NCI-H345 (cell line): ENCODE data around the gene CRIP2.

Experiments
- DNase-seq: peaks from one replicate; lab custom pipeline; 2025; lab: John Stamatoyannopoulos, UW

Gene CRIP2

DNA sequence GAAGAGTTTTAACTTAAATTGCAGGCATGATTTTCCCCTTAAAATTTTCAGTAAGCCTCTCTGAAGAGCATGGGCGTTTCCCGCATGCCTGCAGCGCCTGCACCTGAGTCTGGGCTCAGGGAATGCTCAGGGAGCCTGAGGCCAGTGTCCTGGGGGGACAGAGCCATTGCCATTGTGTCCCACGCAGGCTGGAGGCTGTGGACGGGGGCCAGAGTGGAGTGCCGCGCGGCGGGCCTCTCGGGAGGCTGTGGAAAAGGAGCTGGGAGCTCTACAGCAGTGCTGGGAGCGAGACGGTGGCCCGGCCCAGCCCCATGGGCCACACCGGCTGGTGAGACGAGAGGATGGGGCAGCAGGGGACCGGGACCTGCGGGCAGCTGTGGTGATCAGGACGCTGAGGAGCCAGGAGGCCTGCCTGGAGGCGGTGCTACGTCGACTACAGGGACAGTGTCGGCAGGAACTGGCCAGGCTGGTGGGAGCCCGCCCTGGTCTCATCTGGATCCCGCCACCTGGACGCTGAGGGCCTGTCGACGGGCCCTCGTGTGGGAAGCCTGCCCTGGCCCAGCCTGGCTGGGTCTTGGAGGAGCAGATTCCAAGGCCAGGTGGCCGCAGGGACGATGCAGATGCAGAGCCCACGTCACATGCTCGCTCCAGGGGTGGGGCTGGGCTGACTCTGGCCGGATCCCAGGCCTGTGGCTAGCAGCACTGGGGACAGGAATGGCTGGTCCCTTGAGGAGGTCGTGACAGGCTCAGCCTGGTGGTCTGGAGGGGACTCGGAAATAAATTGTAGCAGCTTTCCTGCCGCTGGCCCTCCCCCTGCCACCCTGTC, 24.0 kb downstream of the CRIP2 start:
- DNase-seq: no peak

DNA sequence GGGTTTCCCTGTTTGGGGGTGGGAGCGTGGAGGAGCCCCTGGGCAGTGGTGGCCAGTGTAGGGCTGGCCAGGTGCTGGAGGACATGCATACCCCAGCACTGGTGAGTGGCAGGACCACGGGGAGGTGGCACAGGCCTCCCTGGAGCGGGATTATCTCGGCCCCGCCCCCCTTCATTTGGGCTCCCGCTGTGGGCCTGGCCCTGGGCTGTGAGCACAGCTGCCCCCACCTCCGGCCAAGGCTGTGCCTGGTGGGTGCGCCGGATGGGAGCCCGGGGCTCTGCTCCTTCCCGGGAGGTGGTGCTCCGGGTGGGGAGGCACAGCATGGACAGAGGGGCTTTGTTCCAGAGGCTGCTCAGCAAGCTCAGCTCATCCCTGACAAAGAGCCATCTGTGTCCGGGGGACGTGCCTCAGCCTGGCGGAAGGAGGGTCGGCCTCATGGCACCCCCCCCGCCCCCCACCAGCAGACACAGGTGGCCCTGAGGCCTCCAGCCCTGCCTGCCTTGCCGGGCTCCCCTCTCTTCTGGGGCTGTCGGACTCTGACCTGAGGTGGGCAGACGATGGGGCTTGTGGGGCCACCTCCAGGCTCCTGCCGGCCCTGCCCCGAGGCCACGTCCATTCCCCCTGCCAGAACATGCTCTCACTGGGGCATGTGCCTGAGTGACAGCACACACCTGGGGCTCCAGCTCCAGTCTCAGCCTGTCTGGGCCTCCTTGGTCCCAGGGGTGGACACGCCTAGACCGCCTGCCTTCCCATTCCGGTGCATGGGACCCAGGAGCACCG, 24.8 kb downstream of the CRIP2 start:
- DNase-seq: no peak

DNA sequence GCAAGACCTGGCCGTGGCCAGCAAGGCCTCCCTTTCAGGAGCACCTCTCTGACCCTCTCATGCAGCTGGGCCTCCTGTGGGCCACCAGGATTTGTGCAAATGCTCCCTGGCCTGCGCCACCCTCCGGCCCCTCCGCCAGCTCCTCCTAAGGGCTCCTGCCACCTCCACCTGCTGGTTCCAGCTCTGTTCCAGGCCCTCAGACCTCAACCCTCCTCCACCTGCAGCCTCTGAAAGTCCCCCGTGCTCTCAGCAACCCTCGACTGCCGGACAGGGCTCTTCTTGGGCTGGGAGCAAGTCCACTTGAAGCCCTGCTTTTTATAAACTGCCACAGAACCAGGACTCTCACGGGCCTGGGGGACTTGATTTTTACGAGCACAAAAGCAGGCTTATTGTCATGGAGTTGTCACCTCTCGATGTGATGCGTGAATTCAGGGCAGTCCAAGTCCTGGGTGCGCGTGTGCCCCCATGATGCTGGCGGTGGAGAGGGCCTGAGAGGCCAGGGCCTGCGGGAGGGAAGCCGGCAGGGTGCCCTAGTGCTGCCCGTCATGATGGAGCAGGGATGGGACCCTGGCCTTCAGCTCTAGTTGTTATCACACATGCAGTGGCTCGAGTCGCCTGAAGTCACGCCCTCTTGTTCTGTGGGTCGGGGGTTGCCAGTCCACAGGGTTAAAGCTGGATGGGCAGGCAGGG, 25.6 kb downstream of the CRIP2 start:
- no peak for DNase-seq

DNA sequence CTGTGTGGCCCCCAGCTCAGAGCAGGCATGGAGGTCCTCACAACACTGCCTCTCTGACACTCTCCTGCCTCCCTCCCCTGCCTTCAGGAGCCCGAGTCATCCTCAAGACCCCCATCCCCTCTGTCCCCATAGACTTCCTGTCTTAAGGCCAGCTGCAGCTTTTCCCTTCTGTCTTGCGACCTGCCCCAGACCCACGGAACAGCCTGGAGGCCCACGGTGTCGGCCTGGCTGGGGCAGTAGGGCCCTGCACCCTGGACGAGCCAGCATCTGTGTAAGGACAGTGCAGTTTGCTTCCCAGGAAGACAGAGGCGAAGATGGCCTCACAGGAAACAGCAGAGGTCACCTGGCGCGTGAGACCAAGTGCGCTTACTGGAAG, 26.1 kb downstream of the CRIP2 start:
- DNase-seq: no peak

DNA sequence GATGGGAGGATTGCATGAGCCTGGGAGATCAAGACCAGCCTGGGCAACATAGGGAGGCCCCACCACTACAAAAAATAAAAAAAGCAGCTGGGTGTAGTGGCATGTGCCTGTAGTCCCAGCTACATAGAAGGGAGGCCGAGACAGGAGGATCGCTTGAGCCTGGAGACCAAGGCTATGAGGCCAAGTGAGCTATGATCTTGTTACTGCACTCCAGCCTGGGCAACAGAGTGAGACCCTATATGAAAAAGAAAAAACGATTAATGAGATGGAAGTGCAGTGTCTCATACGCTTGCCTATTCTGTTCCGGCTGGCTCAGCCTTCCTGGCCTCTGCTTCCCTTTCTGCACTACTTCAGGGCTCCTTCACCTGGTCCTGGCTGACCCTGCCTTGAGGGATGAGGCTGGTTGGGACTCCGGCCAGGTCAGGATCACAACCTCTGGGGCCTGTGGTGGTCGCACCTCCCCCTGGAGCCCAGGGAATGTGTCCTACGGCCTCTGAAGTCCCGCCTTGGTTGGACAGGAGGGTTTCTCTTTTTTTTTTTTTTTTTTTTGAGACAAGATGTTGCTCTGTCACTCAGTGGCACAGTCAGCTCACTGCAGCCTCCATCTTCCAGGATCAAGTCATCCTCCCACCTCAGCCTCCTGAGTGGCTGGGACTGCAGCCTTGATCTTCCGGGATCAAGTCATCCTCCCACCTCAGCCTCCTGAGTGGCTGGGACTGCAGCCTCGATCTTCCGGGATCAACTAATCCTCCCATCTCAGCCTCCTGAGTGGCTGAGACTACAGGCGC, 27.1 kb downstream of the CRIP2 start:
- DNase-seq: no peak

DNA sequence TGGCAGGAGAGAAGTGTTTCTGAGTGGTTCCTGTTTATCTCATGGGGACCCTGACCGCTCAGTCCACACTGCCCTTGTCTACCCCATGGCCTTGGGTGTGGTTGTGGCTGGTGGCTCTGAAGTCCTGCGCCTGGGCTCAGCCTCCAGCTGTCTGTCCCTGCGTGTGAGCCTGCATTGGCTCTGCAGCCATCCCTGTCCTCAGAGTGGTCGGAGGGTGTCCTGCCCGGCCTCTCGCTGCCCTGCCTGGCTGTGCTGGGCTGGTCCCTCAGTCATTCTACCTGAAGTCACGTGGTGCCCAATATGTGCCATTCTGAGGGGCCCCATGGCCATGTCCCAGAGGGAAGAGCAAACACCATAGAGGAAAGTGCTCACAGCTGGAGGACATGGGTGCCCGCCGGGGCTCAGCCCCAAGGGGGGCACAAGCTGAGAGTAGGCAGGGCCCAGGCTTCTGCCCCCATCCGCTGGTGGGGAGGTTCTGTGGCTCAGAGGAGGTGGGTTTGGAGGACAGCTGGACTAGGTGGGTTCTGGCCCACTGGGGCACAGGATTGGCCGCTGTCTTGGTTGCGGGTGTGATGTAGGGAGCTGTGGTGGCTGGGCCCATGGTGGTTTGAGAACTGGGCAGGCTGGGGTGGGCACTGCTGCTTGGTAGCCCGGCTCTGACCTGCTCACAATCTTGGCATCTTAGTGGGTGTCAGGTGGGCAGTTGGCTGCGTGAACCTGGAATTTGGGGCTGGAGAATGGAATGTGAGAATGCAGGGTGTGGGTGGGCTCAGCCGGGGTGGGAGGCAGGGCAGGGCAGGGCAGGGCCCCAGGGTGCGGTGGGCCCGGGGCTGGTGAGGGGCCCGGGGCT, 28.1 kb downstream of the CRIP2 start:
- DNase-seq: no peak

DNA sequence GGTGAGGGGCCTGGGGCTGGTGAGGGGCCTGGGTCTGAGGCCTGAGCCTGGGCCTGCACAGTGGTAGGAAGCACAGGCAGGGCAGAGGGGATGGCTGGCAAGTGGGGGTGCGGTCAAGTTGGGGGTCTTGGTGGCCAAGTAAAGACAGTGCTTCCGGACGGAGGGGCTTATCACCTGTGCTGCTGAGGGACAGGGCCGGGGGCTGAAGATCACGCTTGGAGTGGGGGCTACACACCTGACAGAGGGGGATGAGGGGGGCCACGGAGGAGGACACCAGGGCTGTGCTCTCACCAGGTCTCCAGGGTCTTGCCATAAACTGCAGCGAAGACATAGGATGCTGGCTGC, 28.6 kb downstream of the CRIP2 start:
- no peak for DNase-seq

DNA sequence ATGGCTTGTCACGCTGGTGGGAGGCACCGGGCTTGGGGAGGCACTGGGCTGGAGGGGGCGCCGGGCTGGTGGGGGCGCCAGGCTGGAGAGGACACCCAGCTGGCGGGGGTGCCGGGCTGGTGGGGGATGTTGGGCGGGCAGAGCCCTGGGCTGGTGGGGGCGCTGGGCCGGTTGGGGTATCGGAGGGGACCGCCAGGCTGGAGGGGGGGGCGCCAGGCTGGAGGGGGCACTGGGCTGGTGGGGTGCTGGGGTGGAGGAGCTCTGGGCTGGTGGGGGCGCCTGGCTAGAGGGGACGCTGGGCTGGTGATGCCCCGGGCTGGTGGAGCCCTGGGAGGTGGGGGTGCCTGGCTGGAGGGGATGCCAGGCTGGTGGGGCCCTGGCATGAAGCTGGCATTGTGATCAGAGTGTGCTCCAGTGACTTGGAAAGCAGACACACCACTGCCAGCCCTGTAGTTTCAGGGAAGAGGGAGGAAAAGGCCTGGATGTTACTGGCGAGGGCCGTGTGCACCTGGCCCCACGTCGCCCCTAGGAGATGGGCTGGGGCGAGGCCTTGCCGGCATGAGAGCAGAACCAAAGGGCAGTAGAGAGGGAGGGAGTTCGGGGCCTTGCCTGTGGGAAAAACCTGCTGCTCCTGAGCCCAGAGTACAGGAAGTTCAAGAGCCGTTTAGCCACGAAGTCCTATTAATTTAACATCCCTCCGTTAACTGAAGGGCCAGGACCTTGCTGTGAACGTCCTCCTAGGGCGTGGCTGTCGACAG, 29.5 kb downstream of the CRIP2 start:
- no peak for DNase-seq

DNA sequence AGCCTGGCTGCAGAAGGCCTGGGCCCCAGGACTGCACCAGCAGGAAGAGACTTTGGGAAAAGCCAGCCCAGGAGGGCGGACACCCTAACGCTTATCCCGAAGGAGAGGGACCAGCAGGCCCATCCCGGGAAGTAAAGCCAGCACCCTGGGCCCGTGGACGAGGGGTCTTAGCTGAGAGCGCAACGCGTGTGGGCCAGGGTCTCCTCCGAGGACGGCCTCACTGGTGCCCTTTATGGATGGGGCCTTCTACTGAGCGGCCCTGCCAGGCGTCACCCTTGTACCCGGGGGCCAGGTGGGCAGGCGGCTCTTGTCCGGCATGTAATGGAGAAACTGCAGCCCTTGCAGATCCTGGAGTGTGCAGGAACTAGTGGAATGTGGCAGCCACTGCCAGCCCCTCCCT, 30.5 kb downstream of the CRIP2 start:
- DNase-seq: no peak

DNA sequence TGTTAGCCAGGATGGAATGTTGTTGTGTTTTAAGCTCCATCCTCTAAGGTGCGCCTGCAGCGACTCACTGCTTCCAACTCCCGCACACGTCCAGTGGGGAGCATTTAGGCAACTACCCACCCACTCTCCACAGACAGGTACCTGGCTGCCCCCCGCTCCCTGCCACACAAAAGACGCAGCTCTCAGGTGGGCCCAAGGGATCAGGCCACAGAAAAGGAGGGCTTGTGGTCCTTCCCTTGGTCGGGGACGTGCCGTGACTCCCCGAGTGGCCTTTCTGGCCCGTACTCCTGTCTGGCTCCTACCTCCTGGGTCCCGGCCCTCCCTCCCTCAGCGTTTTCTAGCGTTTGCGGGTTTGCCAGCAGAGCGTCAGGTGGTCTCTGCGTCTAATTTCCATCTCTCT, 32.6 kb downstream of the CRIP2 start:
- DNase-seq: no peak

DNA sequence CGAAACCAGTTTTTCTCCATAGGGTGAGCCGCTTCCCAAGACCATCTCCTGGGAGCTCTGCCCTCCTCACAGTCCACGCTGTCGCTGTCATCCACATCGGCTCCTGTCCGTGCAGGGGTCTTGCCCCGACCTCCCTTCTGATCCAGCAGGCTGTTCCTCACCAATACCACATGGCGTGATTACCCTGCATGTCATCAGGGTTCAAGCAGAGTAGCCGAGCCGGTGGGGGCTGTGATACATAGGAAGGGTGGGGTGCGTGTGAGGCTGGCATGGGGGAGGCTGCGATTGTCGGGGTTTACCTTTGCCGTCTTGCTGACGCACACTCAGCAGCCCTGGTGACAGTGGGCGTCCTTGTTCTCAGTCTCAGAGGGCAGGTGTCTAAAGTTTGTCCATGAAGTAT, 33.4 kb downstream of the CRIP2 start:
- no peak for DNase-seq

DNA sequence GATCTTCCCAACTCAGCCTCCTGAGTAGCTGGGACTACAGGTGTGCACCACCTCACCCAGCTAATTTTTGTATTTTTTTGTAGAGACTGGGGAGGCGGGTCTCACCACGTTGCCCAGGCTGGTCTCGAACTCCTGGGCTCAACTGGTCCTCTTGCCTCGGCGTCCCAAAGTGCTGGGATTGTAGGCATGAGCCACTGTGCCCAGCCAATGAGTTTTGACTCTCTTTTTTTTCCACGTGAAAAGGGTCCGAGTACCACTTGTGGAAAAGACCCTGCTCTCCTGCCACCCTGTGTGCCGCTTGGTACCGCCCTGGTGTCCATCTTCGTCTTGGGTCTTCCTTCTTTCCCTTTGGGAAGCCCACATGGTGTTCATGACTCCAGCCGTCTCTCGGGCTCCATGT, 34.0 kb downstream of the CRIP2 start:
- no peak for DNase-seq

DNA sequence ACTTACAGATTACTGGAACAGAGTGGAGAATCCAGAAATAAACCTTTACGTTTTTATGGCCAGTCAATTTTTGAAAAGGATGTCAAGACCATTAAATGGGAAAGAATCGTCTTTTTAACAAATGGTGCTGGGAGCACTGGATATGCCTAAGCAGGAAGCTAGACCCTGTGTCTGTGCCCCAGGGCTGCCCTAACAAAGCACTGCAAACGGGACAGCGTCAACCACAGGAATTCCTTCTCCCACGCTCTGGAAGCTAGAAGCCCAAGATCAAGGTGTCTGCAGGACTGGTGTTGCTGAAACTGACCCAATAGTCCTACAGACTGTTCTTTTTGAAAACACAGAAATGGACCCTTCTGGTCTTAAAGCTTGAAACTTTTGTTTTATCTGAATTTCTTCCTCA, 42.5 kb downstream of the CRIP2 start:
- DNase-seq: no peak

DNA sequence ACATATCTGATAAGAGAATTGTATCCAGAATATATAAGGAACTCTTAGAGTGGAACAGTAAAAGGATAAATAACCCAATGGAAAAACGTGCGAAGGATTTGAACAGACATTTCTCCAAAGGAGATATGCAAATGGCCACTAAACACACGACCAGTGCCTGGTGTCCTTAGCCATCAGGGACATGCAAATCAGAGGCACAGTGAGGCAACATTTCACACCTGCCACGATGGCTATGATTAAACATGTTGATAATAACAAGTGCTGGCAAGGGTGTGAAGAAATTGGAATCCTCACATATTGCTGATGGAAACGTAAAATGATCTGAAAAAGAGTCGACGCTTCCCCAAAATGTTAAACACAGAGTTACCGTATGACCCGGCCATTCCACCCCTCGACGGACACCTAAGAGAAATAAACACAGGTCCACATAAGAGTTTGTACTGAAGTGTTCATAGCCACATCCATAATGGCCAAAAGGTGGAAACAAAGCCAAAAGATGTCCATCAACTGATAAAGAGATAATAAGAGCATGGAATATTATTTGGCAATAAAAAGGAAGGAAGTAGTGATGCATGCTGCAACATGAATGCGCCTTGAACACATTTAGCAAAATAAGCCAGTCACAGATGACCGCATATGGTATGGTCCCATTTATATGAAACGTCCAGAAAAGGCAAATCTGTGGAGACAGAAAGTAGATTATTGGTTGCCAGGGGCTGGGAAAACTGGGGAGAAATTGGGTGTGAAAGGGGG, 45.5 kb downstream of the CRIP2 start:
- no peak for DNase-seq

DNA sequence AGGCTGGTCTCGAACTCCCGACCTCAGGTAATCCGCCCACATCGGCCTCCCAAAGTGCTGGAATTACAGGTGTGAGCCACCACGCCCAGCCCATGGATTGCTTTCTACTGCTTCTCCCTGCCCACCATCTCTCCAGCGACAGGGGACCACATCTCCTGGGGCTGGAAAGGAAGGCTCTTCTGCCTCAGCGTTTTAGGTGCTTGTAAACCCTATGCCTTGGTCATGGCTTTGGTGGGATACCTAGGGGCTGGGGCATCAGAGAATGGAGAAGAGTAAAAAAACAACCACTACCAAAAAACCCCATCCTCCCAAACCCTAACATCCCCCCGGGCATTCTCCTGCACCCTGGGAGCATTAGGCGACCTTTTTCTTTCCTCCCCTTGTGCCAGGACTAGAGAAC, 50.7 kb downstream of the CRIP2 start:
- no peak for DNase-seq

DNA sequence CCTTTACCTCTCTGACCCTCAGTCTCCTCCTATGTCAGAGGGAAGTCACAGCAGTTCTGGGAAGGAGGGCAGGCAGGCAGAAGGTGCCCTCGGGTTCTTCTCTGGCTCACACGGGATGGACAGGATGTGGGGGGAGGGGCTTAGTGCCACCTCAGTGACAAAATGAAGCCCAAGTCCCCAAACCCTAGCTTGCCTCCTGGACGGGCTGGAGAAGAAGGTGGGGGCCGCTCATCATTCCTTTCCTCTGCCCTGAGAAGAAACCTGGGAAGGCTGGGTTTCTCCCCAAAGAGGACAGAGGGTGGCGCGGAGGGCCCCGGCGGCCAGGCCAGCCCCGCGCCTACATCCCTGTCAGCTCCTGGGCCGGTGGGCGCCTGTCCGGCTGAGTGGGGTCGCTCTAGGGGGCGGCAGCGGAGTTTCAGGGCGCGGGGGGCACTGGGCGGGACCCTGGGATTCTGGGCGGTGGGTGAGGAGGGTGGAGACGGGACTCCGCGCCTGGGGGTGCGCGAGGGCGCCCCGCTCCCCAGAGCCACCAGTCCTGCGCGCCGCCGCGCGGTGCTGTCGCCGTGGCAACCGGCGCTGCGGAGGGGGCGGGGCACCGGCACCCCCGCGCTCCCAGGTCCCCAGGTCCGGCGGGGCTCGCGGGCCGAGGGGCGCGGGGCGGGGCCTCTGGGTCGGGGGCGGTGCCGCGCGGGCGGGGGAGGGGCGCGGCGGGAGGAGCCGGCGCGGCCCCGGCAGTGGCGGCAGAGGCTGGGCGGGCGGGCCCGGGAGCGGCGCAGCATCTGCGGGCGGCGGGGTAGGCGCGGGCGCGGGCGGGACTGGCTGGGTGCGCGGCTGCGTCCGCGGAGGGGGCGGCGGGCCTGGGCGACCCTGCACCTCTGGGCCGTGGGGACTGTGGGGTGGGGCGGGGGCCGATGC, 51.5 kb downstream of the CRIP2 start, which contains the start of gene TMEM121:
TSS of gene TMEM121 (plus strand) at position 723 of the 915 bp plus-strand sequence. CDS start 2,252 bp downstream, outside the sequence.
- peak; percentile 55 for DNase-seq

DNA sequence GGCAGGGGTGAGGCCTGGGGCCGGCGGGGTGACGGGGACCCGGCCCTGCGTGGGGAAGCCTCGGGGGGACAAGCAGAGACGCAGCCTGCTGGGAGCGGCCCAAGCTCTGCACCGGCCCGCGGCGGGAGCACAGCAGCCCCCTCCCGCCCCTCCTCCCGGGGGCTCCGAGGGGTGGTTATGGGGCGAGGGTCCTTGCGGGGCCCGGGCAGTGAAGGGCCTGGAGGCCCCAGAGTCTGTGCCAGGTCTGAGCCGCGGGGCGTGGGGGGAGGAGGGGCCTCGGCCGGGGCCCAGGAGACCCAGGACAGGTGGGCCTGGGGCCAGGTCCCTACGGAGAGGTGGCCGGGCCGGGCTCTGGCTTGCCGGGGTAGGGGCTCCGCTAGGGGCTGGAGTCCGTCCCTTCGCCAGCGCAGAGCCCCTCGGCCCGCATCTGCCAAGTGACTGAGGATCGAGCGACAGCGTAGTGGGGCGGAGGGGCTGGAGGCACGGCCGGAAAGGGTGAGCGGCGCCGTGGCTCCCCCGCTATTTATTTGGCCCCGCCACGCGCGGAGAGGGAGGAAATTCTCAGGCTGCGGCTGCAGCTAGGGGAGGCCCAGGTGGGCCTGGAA, 52.3 kb downstream of the CRIP2 start:
- DNase-seq: no peak

DNA sequence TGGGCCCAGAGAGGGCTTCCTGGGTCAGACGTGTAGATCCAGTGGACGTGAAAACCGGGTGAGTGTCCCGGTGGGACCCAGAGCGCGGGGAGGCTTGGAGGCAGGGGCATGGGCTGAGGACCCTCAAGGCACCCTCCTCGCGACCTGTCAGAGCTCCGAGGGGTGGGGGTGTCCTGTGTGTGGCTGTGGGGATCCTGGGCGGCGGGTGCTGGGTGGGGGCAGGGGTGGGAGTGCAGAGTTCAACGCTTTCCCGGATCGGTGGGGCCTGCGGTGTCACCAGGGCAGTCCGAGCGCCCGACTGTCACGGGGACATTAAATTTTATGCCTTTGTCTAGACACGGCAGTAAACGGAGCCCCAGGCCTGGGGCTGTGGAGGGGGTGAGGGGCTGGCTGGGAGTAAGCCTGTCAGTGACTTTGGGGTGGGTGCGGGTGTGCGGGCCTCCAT, 52.8 kb downstream of the CRIP2 start:
- DNase-seq: no peak
